Activated effector memory CD4-positive, alpha-beta T cell treated with anti-CD3 and anti-CD28 coated beads, Interleukin-2, amount 50 U/mL, for 16 hours (primary cell): ENCODE results near the gene COL11A1.
"Not testable (repeated sequence)": the region's sequence is repeated elsewhere in the genome, so short reads cannot be mapped to it uniquely, and the experiment has no call there.

Source experiments
- DNase-seq: peaks from one replicate; pipeline ENCODE4 v3.0.0-alpha.2; 2020

Gene COL11A1

GRCh38 chr1:102826706-102827105 is 281.6 kb downstream of the COL11A1 start:
- DNase-seq, result not testable (repeated sequence)
